Thoracic aorta (tissue), 2 donors: Measurements from ENCODE around the gene PCNA. TPM values are rescaled to one million over a fixed set of nuclear protein-coding genes. Genes with fewer than 3 reads are reported as not detected.

ENCODE experiments used
- ATAC-seq: fragments of 150-250 bp; one replicate; pipeline ENCODE4 v1.8.0; 2017; ENCODE audit warnings: low read depth; ENCODE audit not compliant: insufficient number of reproducible peaks, low FRiP score
- DNase-seq: peaks from one replicate; pipeline ENCODE4 v3.0.0-alpha.2; 2020; ENCODE audit warnings: low spot score
- H3K27ac ChIP-seq, 2 donors: fragments of 200-600 bp; sonication (generic); 1 replicate in 1 of 2; 2 replicates in 1 of 2; pipeline ENCODE4 v1.5.1; 2016; ENCODE audit warnings: mild to moderate bottlenecking in 2 of 2, moderate library complexity in 2 of 2
- H3K27me3 ChIP-seq: fragments of 200-600 bp; sonication (generic); replicated peaks from 2 replicates; pipeline ENCODE4 v1.6.0; 2016; ENCODE audit warnings: mild to moderate bottlenecking; ENCODE audit not compliant: insufficient read depth
- H3K36me3 ChIP-seq: fragments of 200-600 bp; sonication (generic); one replicate; pipeline ENCODE4 v1.5.1; 2016
- H3K4me1 ChIP-seq, 2 donors: fragments of 200-600 bp; sonication (generic); 1 replicate in 1 of 2; 2 replicates in 1 of 2; pipeline versions ENCODE4 v1.5.1 to v1.6.0; 2016; ENCODE audit warnings: low read depth in 2 of 2, mild to moderate bottlenecking in 1 of 2; ENCODE audit not compliant: control insufficient read depth in 1 of 2
- H3K4me3 ChIP-seq: fragments of 200-600 bp; sonication (generic); 2 replicates; pipeline ENCODE4 v1.5.1; 2016; ENCODE audit warnings: mild to moderate bottlenecking
- H3K9me3 ChIP-seq: fragments of 200-600 bp; sonication (generic); 2 replicates; pipeline ENCODE4 v1.5.1; 2016
- CTCF ChIP-seq: fragments of 200-600 bp; sonication (generic); IDR thresholded peaks from one replicate; pipeline ENCODE4 v1.5.1; 2019; ENCODE audit warnings: antibody characterized with exemption
- total RNA-seq, 2 donors: library from RNA; depleted of rRNA; stranded (reverse); fragments of >200 nt; gene quantifications; one replicate each; pipeline versions ENCODE4 v1.1.0 to v1.2.3, GENCODE V29; 2016

The PCNA gene
- total RNA-seq, 2 donors from 2014 or later, result 20.5 to 39.7 TPM

GRCh38 chr20:5065166-5065878 lies 54.4 kb downstream of the PCNA start:
- H3K27ac ChIP-seq, result peak overlapping the region; percentile 80 to 93
- no peaks in the 10 kb centered on the region for H3K27me3 ChIP-seq
- ATAC-seq (no peak), DNase-seq (no peak)
- no peaks in the 10 kb centered on the region for H3K9me3 ChIP-seq
- peaks cover 10 to 11% of the 10 kb centered on the region in 2 donors for H3K4me1 ChIP-seq
- TF ChIP-seq CTCF, result no peak
- H3K36me3 ChIP-seq, result no peaks in the 10 kb centered on the region
- H3K4me3 ChIP-seq, result no peak overlapping the region

Other genes with a start within 250 kb of the PCNA start
- gene SLC23A2, start 118.4 kb downstream of the PCNA start, total RNA-seq, result 10 to 100 TPM; 32.1 to 51.9 TPM
- gene TMEM230, start 6.9 kb downstream of the PCNA start, total RNA-seq, result 100 to 1,000 TPM in 1 of 2 donors, 10 to 100 TPM in 1; 62.8 to 114 TPM
- 10 to 100 TPM; 63.6 to 85.6 TPM for gene CDS2, start 7.0 kb upstream of the PCNA start, total RNA-seq
- not detected for gene PROKR2, start 197.0 kb upstream of the PCNA start, total RNA-seq